ENCODE measurements around the gene LCNL1. TPM values are rescaled to one million over a fixed set of nuclear protein-coding genes. Genes with fewer than 3 reads are reported as not detected.

The LCNL1 gene
- total RNA-seq, 4 donors from 2014 or later, result 0.28 to 0.47 (median 0.36) TPM; not detected in 1

DNA sequence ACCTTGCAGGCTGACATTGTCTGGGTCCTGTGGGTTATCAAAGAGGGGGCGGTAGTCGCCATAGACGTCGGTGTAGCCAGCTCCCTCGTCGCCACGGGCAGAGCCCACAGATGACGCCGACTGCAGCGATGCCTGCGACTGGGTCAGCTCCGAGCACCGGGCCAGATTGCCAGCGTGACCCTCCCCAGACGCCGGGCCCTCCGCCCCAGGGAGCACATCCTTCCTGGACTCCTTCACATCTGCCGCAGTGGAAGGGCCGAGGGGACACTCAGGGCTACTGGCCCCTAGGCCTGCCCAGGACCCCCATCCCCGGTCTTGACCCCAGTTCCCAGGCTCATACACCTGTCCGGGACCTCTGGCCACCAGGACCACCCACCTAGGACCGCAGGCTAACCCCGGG lies 31.4 kb downstream of the LCNL1 start:
- DNase-seq (ENCODE audit: low spot score), result no peak
- TF ChIP-seq, protein P1, sequence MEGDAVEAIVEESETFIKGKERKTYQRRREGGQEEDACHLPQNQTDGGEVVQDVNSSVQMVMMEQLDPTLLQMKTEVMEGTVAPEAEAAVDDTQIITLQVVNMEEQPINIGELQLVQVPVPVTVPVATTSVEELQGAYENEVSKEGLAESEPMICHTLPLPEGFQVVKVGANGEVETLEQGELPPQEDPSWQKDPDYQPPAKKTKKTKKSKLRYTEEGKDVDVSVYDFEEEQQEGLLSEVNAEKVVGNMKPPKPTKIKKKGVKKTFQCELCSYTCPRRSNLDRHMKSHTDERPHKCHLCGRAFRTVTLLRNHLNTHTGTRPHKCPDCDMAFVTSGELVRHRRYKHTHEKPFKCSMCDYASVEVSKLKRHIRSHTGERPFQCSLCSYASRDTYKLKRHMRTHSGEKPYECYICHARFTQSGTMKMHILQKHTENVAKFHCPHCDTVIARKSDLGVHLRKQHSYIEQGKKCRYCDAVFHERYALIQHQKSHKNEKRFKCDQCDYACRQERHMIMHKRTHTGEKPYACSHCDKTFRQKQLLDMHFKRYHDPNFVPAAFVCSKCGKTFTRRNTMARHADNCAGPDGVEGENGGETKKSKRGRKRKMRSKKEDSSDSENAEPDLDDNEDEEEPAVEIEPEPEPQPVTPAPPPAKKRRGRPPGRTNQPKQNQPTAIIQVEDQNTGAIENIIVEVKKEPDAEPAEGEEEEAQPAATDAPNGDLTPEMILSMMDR (IDR thresholded peaks at IDR 0.05), result no peak
- no peak for ATAC-seq (ENCODE audit: low FRiP score)

DNA sequence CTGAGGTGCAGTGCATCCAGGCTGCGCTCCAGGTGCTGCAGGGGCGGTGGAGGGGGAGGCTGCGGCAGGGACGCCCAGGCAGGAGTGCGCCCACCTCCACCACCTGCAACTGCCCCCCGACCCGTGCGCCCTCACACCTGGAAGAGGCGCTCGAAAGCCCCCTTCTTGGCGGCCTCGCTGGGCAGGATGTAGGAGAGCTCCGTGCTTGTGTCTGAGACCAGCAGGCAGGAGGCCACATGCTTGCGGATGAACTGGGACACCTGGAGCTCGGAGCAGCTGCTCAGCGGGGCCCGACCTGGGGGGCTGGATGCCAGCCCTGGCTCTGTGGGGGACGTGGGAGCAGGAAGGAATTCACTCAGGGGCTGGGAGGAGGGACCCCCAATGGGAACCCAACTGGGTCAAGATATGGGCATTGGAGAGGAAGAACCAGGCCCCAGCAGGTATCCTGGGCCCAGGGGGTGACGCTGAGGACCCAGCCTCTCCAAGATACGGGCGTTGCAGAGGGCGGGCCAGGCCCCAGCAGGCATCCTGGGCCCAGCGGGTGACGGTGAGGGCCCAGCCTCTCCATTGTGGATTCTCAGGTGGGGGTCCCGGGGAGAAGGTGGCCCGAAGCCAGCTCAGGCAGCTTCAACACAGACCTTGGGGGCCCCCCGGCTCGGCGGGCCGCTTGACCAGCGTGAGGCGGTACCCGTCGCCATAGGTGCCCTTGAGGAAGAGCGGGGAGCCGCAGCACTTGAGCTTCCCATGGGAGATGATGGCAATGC lies 32.2 kb downstream of the LCNL1 start:
- no peak for DNase-seq (ENCODE audit: low spot score)
- TF ChIP-seq, protein P1 (IDR thresholded peaks at IDR 0.05), result no peak

DNA sequence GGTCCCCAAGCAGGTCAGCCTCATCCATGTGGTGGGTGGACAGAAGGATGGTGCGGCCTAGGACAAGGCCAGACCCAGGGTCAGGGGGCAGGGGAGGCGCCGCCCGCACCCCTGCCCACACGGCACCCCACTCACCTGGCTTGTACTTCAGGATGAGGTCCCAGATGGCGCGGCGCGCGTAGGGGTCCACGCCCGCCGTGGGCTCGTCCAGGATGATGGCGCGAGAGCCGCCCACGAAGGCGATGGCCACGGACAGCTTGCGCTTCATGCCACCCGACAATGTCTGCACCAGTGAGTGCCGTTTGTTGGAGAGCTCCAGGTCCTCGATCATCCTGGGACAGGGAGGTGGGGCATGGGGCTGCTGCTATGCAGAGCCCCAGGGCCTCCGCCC lies 32.7 kb downstream of the LCNL1 start:
- TF ChIP-seq, protein P1 (IDR thresholded peaks at IDR 0.05), result no peak
- ATAC-seq (ENCODE audit: low FRiP score), result no peak
- no peak for DNase-seq (ENCODE audit: low spot score)

More for the DNA sequence above, 32.2 kb downstream of the LCNL1 start:
- no peak for ATAC-seq (ENCODE audit: low FRiP score)

DNA sequence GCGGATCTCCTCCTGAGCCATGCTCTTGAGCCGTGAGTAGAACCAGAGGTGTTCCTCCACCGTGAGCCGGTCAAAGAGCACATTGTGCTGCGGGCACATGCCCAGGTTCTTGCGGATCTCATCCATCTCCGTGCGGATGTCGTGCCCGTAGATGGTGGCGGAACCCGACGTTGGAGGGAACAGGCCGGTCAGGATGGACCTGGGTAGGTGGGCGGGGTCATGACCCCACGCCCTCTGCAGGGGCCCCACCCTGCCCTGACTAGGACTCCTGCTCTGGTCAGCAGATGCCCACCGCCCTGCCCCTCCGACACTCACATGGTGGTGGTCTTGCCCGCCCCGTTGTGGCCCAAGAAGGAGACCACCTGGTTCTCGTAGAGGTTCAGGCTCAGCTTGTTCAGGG lies 33.2 kb downstream of the LCNL1 start:
- no peak for DNase-seq (ENCODE audit: low spot score)
- no peak for ATAC-seq (ENCODE audit: low FRiP score)
- TF ChIP-seq, protein P1 (IDR thresholded peaks at IDR 0.05), result no peak

DNA sequence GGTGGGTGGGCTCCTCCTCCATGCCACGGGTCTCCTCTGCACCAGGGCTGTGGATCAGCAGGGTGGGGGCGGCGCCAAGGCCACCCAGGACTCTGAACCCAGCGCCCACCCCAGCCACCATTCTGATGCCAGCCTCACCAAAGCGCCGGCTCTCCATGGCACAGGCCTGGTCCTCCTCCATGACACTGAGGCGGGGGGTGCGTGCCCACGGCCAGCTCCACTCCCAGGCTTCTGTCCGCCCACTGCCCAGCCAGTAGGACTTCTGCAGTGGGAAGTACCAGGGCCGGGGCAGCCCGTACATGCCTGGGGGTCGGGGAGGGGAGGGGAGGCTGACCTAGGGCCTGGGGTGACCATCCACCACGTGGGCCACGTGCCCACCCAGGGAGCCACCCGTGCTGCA lies 33.6 kb downstream of the LCNL1 start:
- ATAC-seq (ENCODE audit: low FRiP score) (no peak), DNase-seq (ENCODE audit: low spot score) (no peak)
- TF ChIP-seq, protein P1 (IDR thresholded peaks at IDR 0.05), result no peak

DNA sequence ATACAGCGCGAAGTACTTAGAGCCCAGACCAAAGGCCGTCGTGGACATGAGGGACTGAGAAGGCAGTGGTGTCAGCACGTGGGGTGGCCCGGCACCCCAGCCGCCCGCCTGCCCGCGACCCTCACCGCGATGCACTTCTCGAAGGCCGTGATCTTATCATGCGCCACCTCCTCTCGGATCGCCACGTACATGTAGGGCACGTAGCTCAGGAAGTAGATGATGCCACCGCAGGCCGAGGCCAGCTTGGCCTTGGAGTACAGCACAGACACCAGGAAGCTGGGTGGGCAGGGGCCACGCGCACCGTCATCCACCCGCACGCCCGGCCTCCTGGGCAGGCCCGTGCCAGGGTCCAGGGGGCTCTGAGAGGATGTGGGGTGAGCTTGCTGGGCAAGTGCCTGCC lies 34.3 kb downstream of the LCNL1 start:
- DNase-seq (ENCODE audit: low spot score) (no peak), ATAC-seq (ENCODE audit: low FRiP score) (no peak)
- TF ChIP-seq, protein P1 (IDR thresholded peaks at IDR 0.05), result no peak
